HepG2 (cell line): ENCODE measurements around the gene CCND1. TPM values are rescaled to one million over a fixed set of nuclear protein-coding genes. Genes with fewer than 3 reads are reported as not detected.

ENCODE experiments used
- CSRNP2 ChIP-seq: sonication (generic); formaldehyde crosslinking; conservative IDR thresholded peaks from 2 replicates; pipeline ENCODE4 v1.8.0; 2022; ENCODE audit warnings: low read depth, missing genetic modification reagents
- EZH2 ChIP-seq: conservative IDR thresholded peaks from 2 replicates; pipeline ENCODE4 v1.6.1; 2012; ENCODE audit warnings: mild to moderate bottlenecking, low read depth, low read length, moderate library complexity
- GATAD2A ChIP-seq: IDR thresholded peaks from 2 replicates; pipeline ENCODE4 v1.6.1; 2016
- HNRNPH1 ChIP-seq: fragments of 200-400 bp; formaldehyde crosslinking; optimal IDR thresholded peaks from 2 replicates; pipeline ENCODE3; 2017; ENCODE audit warnings: mild to moderate bottlenecking, low read depth, low read length
- KAT2B ChIP-seq: fragments of 150-350 bp; IDR thresholded peaks from 2 replicates; pipeline ENCODE4 v1.6.1; 2014; ENCODE audit warnings: low read depth, low read length, borderline replicate concordance
- KLF15 ChIP-seq: sonication (generic); formaldehyde crosslinking; IDR thresholded peaks from 2 replicates; pipeline ENCODE4 v1.8.1; 2023; ENCODE audit warnings: borderline replicate concordance, mild to moderate bottlenecking, inconsistent platforms, missing genetic modification reagents, mixed read lengths
- MLXIP ChIP-seq: sonication (generic); formaldehyde crosslinking; IDR thresholded peaks from 2 replicates; pipeline ENCODE4 v1.9.0; 2021; ENCODE audit warnings: missing genetic modification reagents, borderline replicate concordance
- MXI1 ChIP-seq: IDR thresholded peaks from 3 replicates; pipeline ENCODE4 v1.6.1; 2012; ENCODE audit warnings: low read depth, low read length, inconsistent platforms, borderline replicate concordance
- MYC ChIP-seq: sonication (generic); formaldehyde crosslinking; IDR thresholded peaks from 2 replicates; pipeline ENCODE4 v1.9.0; 2021; ENCODE audit warnings: missing genetic modification reagents, borderline replicate concordance
- NFIB ChIP-seq: sonication (generic); formaldehyde crosslinking; IDR thresholded peaks from 2 replicates; pipeline ENCODE4 v1.9.0; 2021; ENCODE audit warnings: missing genetic modification reagents, mild to moderate bottlenecking, borderline replicate concordance
- NR2C2 ChIP-seq: sonication (generic); formaldehyde crosslinking; IDR thresholded peaks from 2 replicates; pipeline ENCODE4 v1.4.0; 2020; ENCODE audit warnings: missing genetic modification reagents, mild to moderate bottlenecking, moderate library complexity, borderline replicate concordance
- RBAK ChIP-seq: sonication (generic); formaldehyde crosslinking; IDR thresholded peaks from 2 replicates; pipeline ENCODE4 v1.5.1; 2020; ENCODE audit warnings: mild to moderate bottlenecking, missing genetic modification reagents
- TBL1XR1 ChIP-seq: fragments of 150-350 bp; IDR thresholded peaks from 2 replicates; pipeline ENCODE4 v1.6.1; 2014; ENCODE audit warnings: borderline replicate concordance, low read length; ENCODE audit not compliant: partially characterized antibody
- ZBTB42 ChIP-seq: sonication (generic); formaldehyde crosslinking; IDR thresholded peaks from 2 replicates; pipeline ENCODE4 v1.5.0; 2020; ENCODE audit warnings: mild to moderate bottlenecking, missing genetic modification reagents
- ZNF136 ChIP-seq: sonication (generic); formaldehyde crosslinking; IDR thresholded peaks from 2 replicates; pipeline ENCODE4 v1.8.1; 2022; ENCODE audit warnings: low read depth, mild to moderate bottlenecking, moderate library complexity, missing genetic modification reagents
- ZNF143 ChIP-seq: sonication (generic); formaldehyde crosslinking; IDR thresholded peaks from 2 replicates; pipeline ENCODE4 v1.4.0; 2020; ENCODE audit warnings: missing genetic modification reagents
- ZNF773 ChIP-seq: sonication (generic); formaldehyde crosslinking; IDR thresholded peaks from 2 replicates; pipeline ENCODE4 v1.4.0; 2020; ENCODE audit warnings: missing genetic modification reagents, borderline replicate concordance
- polyA plus RNA-seq, 8 experiments: library from polyadenylated mRNA; depleted of rRNA in 3 of 8; stranded (reverse) in 7 of 8; unstranded in 1 of 8; fragments of >200 nt; fragmentation: Illumina TruSeq in 4 of 8; extraction: Trizol in 4 of 8; gene quantifications; 2 replicates each; pipeline versions ENCODE4 v1.2.1 to v1.2.3, GENCODE V29; 2011 to 2016; ENCODE audit warnings: low read depth in 4 of 8, missing spikeins in 1 of 8, mixed read lengths in 1 of 8; ENCODE audit not compliant: insufficient read depth in 1 of 8
- total RNA-seq, 5 experiments: library from RNA; depleted of rRNA; stranded (reverse); fragments of >200 nt; fragmentation: Illumina TruSeq; extraction: Trizol; gene quantifications; 2 replicates each; pipeline ENCODE4 v1.2.3, GENCODE V29; 2016; ENCODE audit warnings: low read depth in 1 of 5
- TF ChIP-seq, protein P1 (sequence below): sonication (generic); formaldehyde crosslinking; IDR thresholded peaks from 2 replicates; pipeline ENCODE4 v1.4.0; 2020; ENCODE audit warnings: missing genetic modification reagents, borderline replicate concordance

CCND1 gene
- total and polyA plus RNA-seq, 2 of the 13 experiments (the other 11 are each of a cell fraction or from before 2014, with no cell fraction given), result 107 to 136 TPM

GRCh38 chr11:69640995-69641581, at the start of gene CCND1 (continued):
- TF ChIP-seq ZNF773 (CRISPR knock-in tag) (peak; percentile 67; the same call in 1 of the 2 replicates), KAT2B (no peak), MYC (CRISPR knock-in tag) (peak; percentile 71; the same call in 1 of the 2 replicates), KLF15 (no peak), ZNF143 (CRISPR knock-in tag) (no peak), CSRNP2 (CRISPR knock-in tag) (no peak; the same call in 1 of the 2 replicates), MXI1 (no peak), NFIB (no peak), GATAD2A (CRISPR knock-in tag) (peak; percentile 61; the same call in 1 of the 2 replicates), ZNF136 (no peak), NR2C2 (CRISPR knock-in tag) (no peak), MLXIP (peak; percentile 48; the same call in 1 of the 2 replicates), HNRNPH1 (no peak), RBAK (CRISPR knock-in tag) (no peak), TBL1XR1 (no peak), EZH2 (no peak), ZBTB42 (peak; percentile 46; the same call in 1 of the 2 replicates)
- TF ChIP-seq, protein P1, sequence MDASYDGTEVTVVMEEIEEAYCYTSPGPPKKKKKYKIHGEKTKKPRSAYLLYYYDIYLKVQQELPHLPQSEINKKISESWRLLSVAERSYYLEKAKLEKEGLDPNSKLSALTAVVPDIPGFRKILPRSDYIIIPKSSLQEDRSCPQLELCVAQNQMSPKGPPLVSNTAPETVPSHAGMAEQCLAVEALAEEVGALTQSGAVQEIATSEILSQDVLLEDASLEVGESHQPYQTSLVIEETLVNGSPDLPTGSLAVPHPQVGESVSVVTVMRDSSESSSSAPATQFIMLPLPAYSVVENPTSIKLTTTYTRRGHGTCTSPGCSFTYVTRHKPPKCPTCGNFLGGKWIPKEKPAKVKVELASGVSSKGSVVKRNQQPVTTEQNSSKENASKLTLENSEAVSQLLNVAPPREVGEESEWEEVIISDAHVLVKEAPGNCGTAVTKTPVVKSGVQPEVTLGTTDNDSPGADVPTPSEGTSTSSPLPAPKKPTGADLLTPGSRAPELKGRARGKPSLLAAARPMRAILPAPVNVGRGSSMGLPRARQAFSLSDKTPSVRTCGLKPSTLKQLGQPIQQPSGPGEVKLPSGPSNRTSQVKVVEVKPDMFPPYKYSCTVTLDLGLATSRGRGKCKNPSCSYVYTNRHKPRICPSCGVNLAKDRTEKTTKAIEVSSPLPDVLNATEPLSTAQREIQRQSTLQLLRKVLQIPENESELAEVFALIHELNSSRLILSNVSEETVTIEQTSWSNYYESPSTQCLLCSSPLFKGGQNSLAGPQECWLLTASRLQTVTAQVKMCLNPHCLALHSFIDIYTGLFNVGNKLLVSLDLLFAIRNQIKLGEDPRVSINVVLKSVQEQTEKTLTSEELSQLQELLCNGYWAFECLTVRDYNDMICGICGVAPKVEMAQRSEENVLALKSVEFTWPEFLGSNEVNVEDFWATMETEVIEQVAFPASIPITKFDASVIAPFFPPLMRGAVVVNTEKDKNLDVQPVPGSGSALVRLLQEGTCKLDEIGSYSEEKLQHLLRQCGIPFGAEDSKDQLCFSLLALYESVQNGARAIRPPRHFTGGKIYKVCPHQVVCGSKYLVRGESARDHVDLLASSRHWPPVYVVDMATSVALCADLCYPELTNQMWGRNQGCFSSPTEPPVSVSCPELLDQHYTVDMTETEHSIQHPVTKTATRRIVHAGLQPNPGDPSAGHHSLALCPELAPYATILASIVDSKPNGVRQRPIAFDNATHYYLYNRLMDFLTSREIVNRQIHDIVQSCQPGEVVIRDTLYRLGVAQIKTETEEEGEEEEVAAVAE (CRISPR knock-in tag), result 0 out of 2 replicates have a peak, but pooled peaks have one; percentile 32
